ENCODE data around the gene FAM13C.

FAM13C gene

DNA sequence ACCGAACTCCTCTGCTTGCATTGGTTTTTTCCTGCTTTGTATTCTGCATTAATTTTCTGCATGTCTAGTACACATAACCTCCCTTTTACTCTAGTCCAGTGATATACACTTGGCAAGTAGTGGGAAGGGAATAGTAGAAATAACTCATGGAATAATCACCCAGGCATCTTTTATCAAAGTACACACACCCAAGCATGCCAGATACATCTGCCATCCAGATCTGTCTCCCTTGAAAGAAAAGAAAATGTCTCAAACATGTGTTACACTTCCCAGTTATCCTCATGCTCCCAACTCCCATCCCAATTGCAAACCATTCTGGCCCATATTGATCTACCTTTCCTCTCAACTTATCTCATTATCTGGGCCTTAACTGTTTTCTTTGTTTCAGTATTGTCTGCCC is 106.9 kb downstream of the FAM13C start:
- no peak for ATAC-seq
- no peak for TF ChIP-seq TCF4 (CRISPR knock-in tag; IDR thresholded peaks at IDR 0.05; ENCODE audit: borderline replicate concordance)
- TF ChIP-seq PPARA (CRISPR knock-in tag; IDR thresholded peaks at IDR 0.05; ENCODE audit: borderline replicate concordance), result no peak
- no peak for TF ChIP-seq ZNF70 (CRISPR knock-in tag; IDR thresholded peaks at IDR 0.05)
- TF ChIP-seq, protein P1, sequence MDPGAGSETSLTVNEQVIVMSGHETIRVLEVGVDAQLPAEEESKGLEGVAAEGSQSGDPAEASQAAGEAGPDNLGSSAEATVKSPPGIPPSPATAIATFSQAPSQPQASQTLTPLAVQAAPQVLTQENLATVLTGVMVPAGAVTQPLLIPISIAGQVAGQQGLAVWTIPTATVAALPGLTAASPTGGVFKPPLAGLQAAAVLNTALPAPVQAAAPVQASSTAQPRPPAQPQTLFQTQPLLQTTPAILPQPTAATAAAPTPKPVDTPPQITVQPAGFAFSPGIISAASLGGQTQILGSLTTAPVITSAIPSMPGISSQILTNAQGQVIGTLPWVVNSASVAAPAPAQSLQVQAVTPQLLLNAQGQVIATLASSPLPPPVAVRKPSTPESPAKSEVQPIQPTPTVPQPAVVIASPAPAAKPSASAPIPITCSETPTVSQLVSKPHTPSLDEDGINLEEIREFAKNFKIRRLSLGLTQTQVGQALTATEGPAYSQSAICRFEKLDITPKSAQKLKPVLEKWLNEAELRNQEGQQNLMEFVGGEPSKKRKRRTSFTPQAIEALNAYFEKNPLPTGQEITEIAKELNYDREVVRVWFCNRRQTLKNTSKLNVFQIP (CRISPR knock-in tag; IDR thresholded peaks at IDR 0.05; ENCODE audit: borderline replicate concordance, low read depth), result no peak
- TF ChIP-seq ZNF8 (CRISPR knock-in tag; IDR thresholded peaks at IDR 0.05), result no peak
- TF ChIP-seq TOX (CRISPR knock-in tag; IDR thresholded peaks at IDR 0.05; ENCODE audit: borderline replicate concordance), result no peak
- TF ChIP-seq, protein P2, sequence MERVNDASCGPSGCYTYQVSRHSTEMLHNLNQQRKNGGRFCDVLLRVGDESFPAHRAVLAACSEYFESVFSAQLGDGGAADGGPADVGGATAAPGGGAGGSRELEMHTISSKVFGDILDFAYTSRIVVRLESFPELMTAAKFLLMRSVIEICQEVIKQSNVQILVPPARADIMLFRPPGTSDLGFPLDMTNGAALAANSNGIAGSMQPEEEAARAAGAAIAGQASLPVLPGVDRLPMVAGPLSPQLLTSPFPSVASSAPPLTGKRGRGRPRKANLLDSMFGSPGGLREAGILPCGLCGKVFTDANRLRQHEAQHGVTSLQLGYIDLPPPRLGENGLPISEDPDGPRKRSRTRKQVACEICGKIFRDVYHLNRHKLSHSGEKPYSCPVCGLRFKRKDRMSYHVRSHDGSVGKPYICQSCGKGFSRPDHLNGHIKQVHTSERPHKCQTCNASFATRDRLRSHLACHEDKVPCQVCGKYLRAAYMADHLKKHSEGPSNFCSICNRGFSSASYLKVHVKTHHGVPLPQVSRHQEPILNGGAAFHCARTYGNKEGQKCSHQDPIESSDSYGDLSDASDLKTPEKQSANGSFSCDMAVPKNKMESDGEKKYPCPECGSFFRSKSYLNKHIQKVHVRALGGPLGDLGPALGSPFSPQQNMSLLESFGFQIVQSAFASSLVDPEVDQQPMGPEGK (CRISPR knock-in tag; IDR thresholded peaks at IDR 0.05; ENCODE audit: borderline replicate concordance), result no peak
- TF ChIP-seq ZC3H10 (CRISPR knock-in tag; IDR thresholded peaks at IDR 0.05), result no peak
- no peak for TF ChIP-seq ISL1 (CRISPR knock-in tag; IDR thresholded peaks at IDR 0.05)

DNA sequence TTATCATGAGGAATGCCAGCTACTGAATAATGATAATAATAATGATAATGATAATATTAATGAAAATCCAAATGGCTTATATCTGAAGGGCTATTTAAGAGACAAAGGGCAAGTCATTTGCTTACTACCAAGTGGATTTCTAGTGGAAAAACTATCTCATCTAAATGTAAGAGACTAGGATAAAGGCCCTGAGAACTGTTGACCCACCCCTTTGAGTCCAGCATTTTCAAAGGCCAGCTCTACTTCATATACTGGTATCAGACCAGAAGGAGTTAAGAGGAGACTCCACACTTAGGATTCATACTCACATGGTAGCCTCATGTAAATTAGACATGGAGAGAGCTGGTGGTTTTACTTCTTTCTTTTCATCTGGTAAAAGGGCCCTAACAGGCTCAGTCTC is 109.9 kb downstream of the FAM13C start:
- no peak for ATAC-seq
- no peak for TF ChIP-seq SNAI2 (CRISPR knock-in tag; IDR thresholded peaks at IDR 0.05)
- no peak for TF ChIP-seq ZNF565 (CRISPR knock-in tag; conservative IDR thresholded peaks at IDR 0.05; ENCODE audit: low read depth)
- TF ChIP-seq ZC3H10 (CRISPR knock-in tag; IDR thresholded peaks at IDR 0.05), result no peak
- no peak for TF ChIP-seq ARNTL (CRISPR knock-in tag; IDR thresholded peaks at IDR 0.05; ENCODE audit: borderline replicate concordance, low read depth)
- TF ChIP-seq RARB (CRISPR knock-in tag; IDR thresholded peaks at IDR 0.05), result no peak
- TF ChIP-seq PPARA (CRISPR knock-in tag; IDR thresholded peaks at IDR 0.05; ENCODE audit: borderline replicate concordance), result no peak
- no peak for TF ChIP-seq BACH2 (CRISPR knock-in tag; IDR thresholded peaks at IDR 0.05; ENCODE audit: borderline replicate concordance)
- no peak for TF ChIP-seq OSR1 (CRISPR knock-in tag; IDR thresholded peaks at IDR 0.05)
- TF ChIP-seq, protein P3, sequence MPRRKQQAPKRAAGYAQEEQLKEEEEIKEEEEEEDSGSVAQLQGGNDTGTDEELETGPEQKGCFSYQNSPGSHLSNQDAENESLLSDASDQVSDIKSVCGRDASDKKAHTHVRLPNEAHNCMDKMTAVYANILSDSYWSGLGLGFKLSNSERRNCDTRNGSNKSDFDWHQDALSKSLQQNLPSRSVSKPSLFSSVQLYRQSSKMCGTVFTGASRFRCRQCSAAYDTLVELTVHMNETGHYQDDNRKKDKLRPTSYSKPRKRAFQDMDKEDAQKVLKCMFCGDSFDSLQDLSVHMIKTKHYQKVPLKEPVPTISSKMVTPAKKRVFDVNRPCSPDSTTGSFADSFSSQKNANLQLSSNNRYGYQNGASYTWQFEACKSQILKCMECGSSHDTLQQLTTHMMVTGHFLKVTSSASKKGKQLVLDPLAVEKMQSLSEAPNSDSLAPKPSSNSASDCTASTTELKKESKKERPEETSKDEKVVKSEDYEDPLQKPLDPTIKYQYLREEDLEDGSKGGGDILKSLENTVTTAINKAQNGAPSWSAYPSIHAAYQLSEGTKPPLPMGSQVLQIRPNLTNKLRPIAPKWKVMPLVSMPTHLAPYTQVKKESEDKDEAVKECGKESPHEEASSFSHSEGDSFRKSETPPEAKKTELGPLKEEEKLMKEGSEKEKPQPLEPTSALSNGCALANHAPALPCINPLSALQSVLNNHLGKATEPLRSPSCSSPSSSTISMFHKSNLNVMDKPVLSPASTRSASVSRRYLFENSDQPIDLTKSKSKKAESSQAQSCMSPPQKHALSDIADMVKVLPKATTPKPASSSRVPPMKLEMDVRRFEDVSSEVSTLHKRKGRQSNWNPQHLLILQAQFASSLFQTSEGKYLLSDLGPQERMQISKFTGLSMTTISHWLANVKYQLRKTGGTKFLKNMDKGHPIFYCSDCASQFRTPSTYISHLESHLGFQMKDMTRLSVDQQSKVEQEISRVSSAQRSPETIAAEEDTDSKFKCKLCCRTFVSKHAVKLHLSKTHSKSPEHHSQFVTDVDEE (CRISPR knock-in tag; IDR thresholded peaks at IDR 0.05), result no peak
- no peak for TF ChIP-seq CSDC2 (CRISPR knock-in tag; IDR thresholded peaks at IDR 0.05)
- TF ChIP-seq, protein P1 (CRISPR knock-in tag; IDR thresholded peaks at IDR 0.05; ENCODE audit: borderline replicate concordance, low read depth), result no peak
- no peak for TF ChIP-seq ZFP30 (CRISPR knock-in tag; IDR thresholded peaks at IDR 0.05)
- no peak for TF ChIP-seq TOX (CRISPR knock-in tag; IDR thresholded peaks at IDR 0.05; ENCODE audit: borderline replicate concordance)
- TF ChIP-seq, protein P4, sequence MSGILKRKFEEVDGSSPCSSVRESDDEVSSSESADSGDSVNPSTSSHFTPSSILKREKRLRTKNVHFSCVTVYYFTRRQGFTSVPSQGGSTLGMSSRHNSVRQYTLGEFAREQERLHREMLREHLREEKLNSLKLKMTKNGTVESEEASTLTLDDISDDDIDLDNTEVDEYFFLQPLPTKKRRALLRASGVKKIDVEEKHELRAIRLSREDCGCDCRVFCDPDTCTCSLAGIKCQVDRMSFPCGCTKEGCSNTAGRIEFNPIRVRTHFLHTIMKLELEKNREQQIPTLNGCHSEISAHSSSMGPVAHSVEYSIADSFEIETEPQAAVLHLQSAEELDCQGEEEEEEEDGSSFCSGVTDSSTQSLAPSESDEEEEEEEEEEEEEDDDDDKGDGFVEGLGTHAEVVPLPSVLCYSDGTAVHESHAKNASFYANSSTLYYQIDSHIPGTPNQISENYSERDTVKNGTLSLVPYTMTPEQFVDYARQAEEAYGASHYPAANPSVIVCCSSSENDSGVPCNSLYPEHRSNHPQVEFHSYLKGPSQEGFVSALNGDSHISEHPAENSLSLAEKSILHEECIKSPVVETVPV (CRISPR knock-in tag; IDR thresholded peaks at IDR 0.05), result no peak
- TF ChIP-seq, protein P2 (CRISPR knock-in tag; IDR thresholded peaks at IDR 0.05; ENCODE audit: borderline replicate concordance), result no peak
- no peak for TF ChIP-seq GLIS3 (CRISPR knock-in tag; IDR thresholded peaks at IDR 0.05)
- TF ChIP-seq ESRRG (CRISPR knock-in tag; IDR thresholded peaks at IDR 0.05), result no peak
- TF ChIP-seq ZFP3 (CRISPR knock-in tag; IDR thresholded peaks at IDR 0.05), result no peak
- TF ChIP-seq ZNF70 (CRISPR knock-in tag; IDR thresholded peaks at IDR 0.05), result no peak
- no peak for TF ChIP-seq ISL1 (CRISPR knock-in tag; IDR thresholded peaks at IDR 0.05)
